Stimulated activated memory B cell treated with anti-CD40 and anti-IgM and Interleukin-4, amounts not matched to agents 10 μg/mL and 1 μg/mL and 100 μg/mL, for 72 hours (primary cell): Measurements from ENCODE around the gene CRACR2A.

Source experiments
- ATAC-seq: fragments of 150-1000 bp; cut with Tn5 transposase; 2 replicates; pipeline ENCODE4 v1.10.0; 2021
- H3K27ac Mint-ChIP-seq: one replicate; pipeline ENCODE4 v1.8.0; 2022; ENCODE audit warnings: mild to moderate bottlenecking, mixed read lengths
- H3K27me3 Mint-ChIP-seq: one replicate; pipeline ENCODE4 v1.8.0; 2022; ENCODE audit warnings: mixed read lengths
- H3K36me3 Mint-ChIP-seq: one replicate; pipeline ENCODE4 v1.8.0; 2022; ENCODE audit warnings: mixed read lengths
- H3K4me1 Mint-ChIP-seq: one replicate; pipeline ENCODE4 v1.8.0; 2022; ENCODE audit warnings: mixed read lengths
- H3K4me3 Mint-ChIP-seq: one replicate; pipeline ENCODE4 v1.8.0; 2022; ENCODE audit warnings: mild to moderate bottlenecking, moderate library complexity, mixed read lengths
- H3K9me3 Mint-ChIP-seq: one replicate; pipeline ENCODE4 v1.8.0; 2022; ENCODE audit warnings: mixed read lengths

CRACR2A gene

GRCh38 chr12:3752741-3753486 is at the start of gene CRACR2A:
Gene CRACR2A (minus strand): TSS chr12:3753109. CDS start chr12:3696999, 56,110 bp downstream.
- Mint-ChIP-seq H3K4me1 (peaks cover 37% of the 10 kb centered on the region), H3K9me3 (no peaks in the 10 kb centered on the region), H3K4me3 (peak within 1 kb of the TSS; percentile 84), H3K27me3 (no peaks in the 10 kb centered on the region), H3K36me3 (peaks cover 14% of the 10 kb centered on the region), H3K27ac (peak within 1 kb of the TSS; percentile 95)
- peak; percentile 92 for ATAC-seq

DNA sequence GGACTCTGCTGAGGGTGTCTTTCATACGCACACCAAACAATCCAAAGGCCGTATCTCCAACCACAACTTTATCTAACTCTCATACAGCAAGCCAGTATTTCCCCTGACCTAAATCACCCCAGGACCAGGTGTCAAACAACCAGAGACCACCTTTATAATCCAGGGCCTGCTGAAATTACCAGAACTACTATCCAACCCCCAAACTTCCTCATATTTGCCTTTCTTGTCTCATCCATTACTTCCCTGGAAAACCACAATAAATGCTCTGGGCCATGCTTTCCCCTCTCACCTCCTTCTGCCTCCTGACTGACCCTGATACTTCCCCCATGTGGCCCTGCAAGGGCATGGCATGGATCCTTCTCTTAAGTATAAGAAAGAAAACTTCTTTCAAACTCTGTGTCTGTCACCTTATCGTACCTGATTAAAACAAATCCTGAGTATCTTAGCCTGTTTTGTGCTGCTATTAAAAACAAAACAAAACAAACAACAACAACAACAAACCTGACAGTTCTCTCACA is 44.7 kb upstream of the CRACR2A start:
- no peak for ATAC-seq
- no peaks in the 10 kb centered on the region for H3K27me3 Mint-ChIP-seq
- peaks cover 24% of the 10 kb centered on the region for H3K36me3 Mint-ChIP-seq
- no peak overlapping the region for H3K27ac Mint-ChIP-seq
- H3K4me3 Mint-ChIP-seq: no peak overlapping the region
- no peaks in the 10 kb centered on the region for H3K4me1 Mint-ChIP-seq
- H3K9me3 Mint-ChIP-seq: no peaks in the 10 kb centered on the region

DNA sequence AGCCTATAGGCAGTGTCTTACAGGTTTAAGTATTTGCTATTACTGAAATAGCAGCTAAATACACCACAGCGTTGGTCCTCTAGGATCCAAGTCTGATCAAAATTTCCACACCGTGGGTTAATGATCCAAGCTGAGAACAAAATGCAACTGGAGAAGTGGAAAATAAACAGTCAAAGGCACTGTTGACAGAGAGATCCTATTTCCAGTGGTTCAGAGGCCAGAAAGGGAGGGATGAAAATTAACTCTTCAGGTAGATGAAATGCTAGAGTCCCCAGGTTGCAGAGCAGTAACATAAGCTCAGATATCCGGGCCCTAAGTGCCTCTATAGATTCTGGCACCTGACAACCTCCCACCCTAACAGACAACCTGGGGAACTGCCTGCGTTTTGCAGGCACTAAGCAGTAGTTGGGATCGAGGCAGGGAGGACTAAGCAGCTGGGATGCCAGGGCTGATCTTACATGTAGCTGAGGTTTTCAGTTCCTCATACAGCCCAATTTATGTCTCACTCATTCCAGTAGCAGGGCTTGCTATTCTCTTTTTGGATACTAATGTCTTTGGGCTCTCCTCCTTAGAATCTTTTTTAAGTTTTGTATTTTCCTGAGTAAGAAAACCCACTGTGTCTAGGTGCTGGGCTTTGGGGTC is 42.7 kb upstream of the CRACR2A start:
- no peaks in the 10 kb centered on the region for H3K27me3 Mint-ChIP-seq
- H3K9me3 Mint-ChIP-seq: no peaks in the 10 kb centered on the region
- no peak overlapping the region for H3K4me3 Mint-ChIP-seq
- H3K27ac Mint-ChIP-seq: no peak overlapping the region
- peaks cover 32% of the 10 kb centered on the region for H3K36me3 Mint-ChIP-seq
- ATAC-seq: no peak
- no peaks in the 10 kb centered on the region for H3K4me1 Mint-ChIP-seq

GRCh38 chr12:3795066-3795465 is 42.2 kb upstream of the CRACR2A start:
- Mint-ChIP-seq H3K4me3 (no peak overlapping the region), H3K27ac (no peak overlapping the region), H3K27me3 (no peaks in the 10 kb centered on the region), H3K36me3 (peaks cover 32% of the 10 kb centered on the region), H3K4me1 (no peaks in the 10 kb centered on the region), H3K9me3 (no peaks in the 10 kb centered on the region)
- ATAC-seq: no peak

DNA sequence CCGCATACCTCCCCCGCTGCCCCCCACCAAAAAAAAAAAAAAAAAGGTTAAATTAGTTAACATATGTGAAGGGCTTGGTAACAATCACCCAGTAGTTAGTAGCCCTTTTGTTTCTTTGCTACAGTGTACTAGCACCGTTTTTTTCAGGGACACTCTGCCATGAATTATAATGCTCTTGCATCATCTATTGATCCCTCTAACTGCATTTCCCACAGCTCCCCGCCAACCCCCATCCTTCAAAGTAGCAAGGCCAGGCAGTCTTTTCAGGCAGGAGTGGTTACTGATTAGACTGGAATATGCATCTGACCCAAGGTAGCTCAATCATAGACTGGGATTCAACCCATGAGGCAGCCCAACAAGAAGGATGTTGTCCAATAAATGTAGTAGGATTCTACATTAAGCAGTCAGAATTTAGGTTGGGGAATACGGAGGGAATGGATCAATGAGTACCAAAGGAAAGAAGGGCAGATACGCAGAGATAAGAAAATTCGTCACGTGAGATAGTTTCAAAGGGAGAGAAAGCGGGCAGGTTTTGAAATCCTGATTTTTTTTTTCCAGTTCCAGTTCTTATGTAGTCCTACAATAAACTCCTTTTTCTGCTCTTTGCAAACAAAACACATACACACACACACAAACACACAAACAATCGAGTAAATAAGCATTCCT is 39.8 kb upstream of the CRACR2A start:
- Mint-ChIP-seq H3K27me3 (no peaks in the 10 kb centered on the region), H3K4me3 (no peak overlapping the region), H3K9me3 (no peaks in the 10 kb centered on the region), H3K27ac (no peak overlapping the region), H3K4me1 (no peaks in the 10 kb centered on the region), H3K36me3 (peaks cover 41% of the 10 kb centered on the region)
- no peak for ATAC-seq

DNA sequence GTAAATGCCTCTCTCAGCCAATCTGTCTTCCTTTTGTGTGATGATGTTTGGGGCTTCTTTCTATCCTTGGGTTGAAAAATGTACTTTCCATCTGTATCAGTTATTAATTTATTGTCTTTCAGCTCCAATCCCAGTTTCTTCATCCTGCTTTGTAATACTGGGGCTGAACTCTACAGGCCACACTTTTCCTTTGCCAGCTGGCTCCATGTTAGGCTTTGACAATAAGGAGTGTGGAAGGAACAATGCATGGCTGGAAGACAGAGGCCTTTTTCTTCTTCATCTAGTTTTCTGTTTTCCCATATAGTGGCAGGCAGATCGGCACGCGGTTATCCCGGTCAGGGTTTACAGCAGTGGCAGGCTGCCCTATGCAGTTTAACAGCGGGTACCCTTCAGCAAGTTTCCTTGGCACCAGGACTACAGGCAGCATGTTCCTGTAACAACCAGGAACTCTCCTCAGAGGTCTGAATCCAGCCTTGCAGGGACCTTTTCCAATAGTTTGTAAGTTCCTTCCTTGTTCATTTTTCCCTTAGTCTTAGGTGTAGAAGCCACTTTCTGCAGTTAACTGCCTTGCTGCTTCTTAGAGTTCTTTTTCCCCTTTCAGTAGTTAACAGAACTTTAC is 38.5 kb upstream of the CRACR2A start:
- no peak overlapping the region for H3K27ac Mint-ChIP-seq
- no peaks in the 10 kb centered on the region for H3K9me3 Mint-ChIP-seq
- no peak for ATAC-seq
- H3K4me1 Mint-ChIP-seq: no peaks in the 10 kb centered on the region
- no peak overlapping the region for H3K4me3 Mint-ChIP-seq
- peaks cover 48% of the 10 kb centered on the region for H3K36me3 Mint-ChIP-seq
- H3K27me3 Mint-ChIP-seq: no peaks in the 10 kb centered on the region

DNA sequence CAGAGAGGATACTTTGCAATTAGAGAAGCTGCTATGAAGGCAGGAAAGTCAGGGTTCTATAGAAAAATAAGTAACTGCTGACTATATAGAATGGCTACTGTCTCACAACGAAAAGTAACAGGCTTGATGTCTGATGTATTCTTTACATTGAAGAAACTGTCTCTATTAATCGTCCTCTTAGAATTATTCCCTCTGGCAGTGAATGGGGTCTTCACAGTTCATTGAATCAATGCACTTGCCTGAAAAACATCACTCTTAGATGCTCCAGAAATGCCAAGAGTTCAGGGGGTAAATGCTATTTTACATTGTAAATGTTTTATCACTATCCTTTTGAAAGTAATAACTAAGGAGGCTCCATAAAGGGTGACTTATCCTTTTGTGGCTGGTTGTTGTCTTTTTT is 37.7 kb upstream of the CRACR2A start:
- no peak for ATAC-seq
- H3K4me3 Mint-ChIP-seq: no peak overlapping the region
- H3K27me3 Mint-ChIP-seq: no peaks in the 10 kb centered on the region
- no peaks in the 10 kb centered on the region for H3K4me1 Mint-ChIP-seq
- H3K9me3 Mint-ChIP-seq: no peaks in the 10 kb centered on the region
- H3K36me3 Mint-ChIP-seq: peaks cover 48% of the 10 kb centered on the region
- H3K27ac Mint-ChIP-seq: no peak overlapping the region

GRCh38 chr12:3789838-3790237 is 36.9 kb upstream of the CRACR2A start:
- H3K27me3 Mint-ChIP-seq: no peaks in the 10 kb centered on the region
- no peaks in the 10 kb centered on the region for H3K4me1 Mint-ChIP-seq
- peaks cover 48% of the 10 kb centered on the region for H3K36me3 Mint-ChIP-seq
- no peak overlapping the region for H3K4me3 Mint-ChIP-seq
- H3K9me3 Mint-ChIP-seq: no peaks in the 10 kb centered on the region
- no peak overlapping the region for H3K27ac Mint-ChIP-seq
- no peak for ATAC-seq

GRCh38 chr12:3777206-3777809 is 24.4 kb upstream of the CRACR2A start:
- no peaks in the 10 kb centered on the region for H3K9me3 Mint-ChIP-seq
- H3K27ac Mint-ChIP-seq: no peak overlapping the region
- no peaks in the 10 kb centered on the region for H3K4me1 Mint-ChIP-seq
- no peak overlapping the region for H3K4me3 Mint-ChIP-seq
- H3K36me3 Mint-ChIP-seq: no peaks in the 10 kb centered on the region
- H3K27me3 Mint-ChIP-seq: no peaks in the 10 kb centered on the region
- no peak for ATAC-seq

- no peak for ATAC-seq
- H3K4me1 Mint-ChIP-seq: no peaks in the 10 kb centered on the region
- no peak overlapping the region for H3K4me3 Mint-ChIP-seq
- H3K9me3 Mint-ChIP-seq: no peaks in the 10 kb centered on the region
- H3K27me3 Mint-ChIP-seq: no peaks in the 10 kb centered on the region
- no peak overlapping the region for H3K27ac Mint-ChIP-seq
- no peaks in the 10 kb centered on the region for H3K36me3 Mint-ChIP-seq
Measured at GRCh38 chr12:3775385-3776035, 22.6 kb upstream of the CRACR2A start.

- H3K4me1 Mint-ChIP-seq: no peaks in the 10 kb centered on the region
- H3K4me3 Mint-ChIP-seq: no peak overlapping the region
- no peak for ATAC-seq
- H3K9me3 Mint-ChIP-seq: no peaks in the 10 kb centered on the region
- H3K27me3 Mint-ChIP-seq: no peaks in the 10 kb centered on the region
- H3K36me3 Mint-ChIP-seq: no peaks in the 10 kb centered on the region
- H3K27ac Mint-ChIP-seq: no peak overlapping the region
Measured at GRCh38 chr12:3772380-3772779, 19.5 kb upstream of the CRACR2A start.

DNA sequence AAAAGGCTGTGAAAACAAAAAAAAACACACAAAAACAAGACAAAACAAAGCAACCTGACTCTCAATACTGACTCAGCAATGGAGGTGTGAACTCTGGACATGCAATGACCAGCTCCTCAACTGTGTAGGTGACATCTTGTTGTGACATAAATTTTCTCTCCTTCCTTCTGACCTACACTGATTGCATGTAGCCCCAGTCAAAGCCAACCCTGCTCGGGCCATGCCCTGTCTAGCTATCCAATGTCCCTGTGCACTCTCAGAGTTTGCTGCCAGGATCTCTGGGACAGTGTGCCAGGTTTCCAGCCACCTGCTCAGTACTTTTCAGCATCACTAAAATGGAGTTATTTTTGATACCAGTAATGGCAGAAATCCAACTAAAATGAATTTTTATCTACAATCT is 18.9 kb upstream of the CRACR2A start:
- no peaks in the 10 kb centered on the region for H3K27me3 Mint-ChIP-seq

DNA sequence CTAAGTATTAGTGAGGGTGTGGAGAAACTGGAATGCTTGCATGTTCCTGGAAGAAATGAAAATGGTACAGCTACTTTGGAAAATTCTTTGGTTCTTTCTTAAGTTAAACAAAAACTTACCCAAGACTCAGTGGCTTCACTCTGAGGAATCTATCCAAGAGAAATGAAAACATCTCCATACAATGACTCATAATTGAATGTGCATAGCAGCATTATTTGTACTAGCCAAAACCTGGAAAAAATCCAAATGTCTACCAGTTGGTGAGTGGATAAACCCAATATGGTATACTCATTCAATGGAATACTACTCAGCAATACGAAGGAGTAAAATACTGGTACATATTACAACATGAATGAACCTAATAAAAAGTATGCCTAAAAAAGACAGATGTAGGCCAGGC is 18.0 kb upstream of the CRACR2A start:
- Mint-ChIP-seq H3K4me3 (no peak overlapping the region), H3K9me3 (no peaks in the 10 kb centered on the region), H3K4me1 (no peaks in the 10 kb centered on the region), H3K36me3 (peaks cover 4% of the 10 kb centered on the region), H3K27ac (no peak overlapping the region), H3K27me3 (no peaks in the 10 kb centered on the region)
- ATAC-seq: no peak

More for the DNA sequence above, 18.9 kb upstream of the CRACR2A start:
- H3K36me3 Mint-ChIP-seq: no peaks in the 10 kb centered on the region
- H3K4me3 Mint-ChIP-seq: no peak overlapping the region
- H3K9me3 Mint-ChIP-seq: no peaks in the 10 kb centered on the region
- ATAC-seq: no peak
- H3K27ac Mint-ChIP-seq: no peak overlapping the region
- H3K4me1 Mint-ChIP-seq: no peaks in the 10 kb centered on the region

- no peaks in the 10 kb centered on the region for H3K27me3 Mint-ChIP-seq
- no peak overlapping the region for H3K27ac Mint-ChIP-seq
- H3K4me1 Mint-ChIP-seq: no peaks in the 10 kb centered on the region
- H3K9me3 Mint-ChIP-seq: no peaks in the 10 kb centered on the region
- ATAC-seq: no peak
- H3K36me3 Mint-ChIP-seq: peaks cover 4% of the 10 kb centered on the region
- H3K4me3 Mint-ChIP-seq: no peak overlapping the region
Measured at GRCh38 chr12:3768911-3769447, 16.1 kb upstream of the CRACR2A start.
